Astrocyte (in vitro differentiated cells and primary cell): ENCODE results near the gene TLCD2. TPM values are rescaled to one million over a fixed set of nuclear protein-coding genes. Genes with fewer than 3 reads are reported as not detected.

ENCODE experiments used
- DNase-seq: peaks from one replicate; pipeline ENCODE4 v3.0.0-alpha.2; 2010; ENCODE audit warnings: low read depth
- FAIRE-seq: peaks from 2 replicates; lab custom pipeline; 2011; peaks lifted over from hg19 to GRCh38; lab: Jason Lieb, UNC
- H2AFZ ChIP-seq: 2 replicates; pipeline ENCODE4 v1.6.0; 2012; ENCODE audit warnings: low read depth, low read length, inconsistent platforms
- H3K27ac ChIP-seq: 2 replicates; pipeline ENCODE4 v1.5.1; 2011; ENCODE audit warnings: low read depth, low read length, inconsistent platforms
- H3K27me3 ChIP-seq: 2 replicates; pipeline ENCODE4 v1.6.0; 2011; ENCODE audit warnings: low read length, inconsistent platforms; ENCODE audit not compliant: insufficient read depth
- H3K36me3 ChIP-seq: 2 replicates; pipeline ENCODE4 v1.5.1; 2011; ENCODE audit warnings: low read length, inconsistent platforms; ENCODE audit not compliant: insufficient read depth
- H3K4me1 ChIP-seq: 2 replicates; pipeline ENCODE4 v1.5.1; 2011; ENCODE audit warnings: low read length, inconsistent platforms; ENCODE audit not compliant: insufficient read depth
- H3K4me2 ChIP-seq: 2 replicates; pipeline ENCODE4 v1.6.0; 2012; ENCODE audit warnings: low read length, inconsistent platforms
- H3K4me3 ChIP-seq: 2 replicates; pipeline ENCODE4 v1.5.1; 2011; ENCODE audit warnings: low read depth, mild to moderate bottlenecking, low read length, inconsistent platforms; ENCODE audit not compliant: insufficient read depth
- H3K79me2 ChIP-seq: 2 replicates; pipeline ENCODE4 v1.6.0; 2012; ENCODE audit warnings: mild to moderate bottlenecking, low read length, inconsistent platforms; ENCODE audit not compliant: insufficient read depth
- H3K9ac ChIP-seq: 2 replicates; pipeline ENCODE4 v1.6.0; 2012; ENCODE audit warnings: mild to moderate bottlenecking, low read length, inconsistent platforms
- H3K9me3 ChIP-seq: 2 replicates; pipeline ENCODE4 v1.5.1; 2012; ENCODE audit warnings: low read depth, mild to moderate bottlenecking, low read length, inconsistent platforms; ENCODE audit not compliant: insufficient read depth
- H4K20me1 ChIP-seq: 2 replicates; pipeline ENCODE4 v1.6.0; 2012; ENCODE audit warnings: low read length, inconsistent platforms; ENCODE audit not compliant: insufficient read depth
- H3K27ac Mint-ChIP-seq: one replicate; pipeline ENCODE4 v1.8.0; 2021; ENCODE audit warnings: mild to moderate bottlenecking, mixed read lengths; ENCODE audit not compliant: unreplicated experiment
- H3K27me3 Mint-ChIP-seq: one replicate; pipeline ENCODE4 v1.8.0; 2021; ENCODE audit warnings: low read depth, mixed read lengths; ENCODE audit not compliant: unreplicated experiment
- H3K36me3 Mint-ChIP-seq: one replicate; pipeline ENCODE4 v1.8.0; 2021; ENCODE audit warnings: low read depth, mixed read lengths; ENCODE audit not compliant: unreplicated experiment
- H3K4me1 Mint-ChIP-seq: one replicate; pipeline ENCODE4 v1.8.0; 2021; ENCODE audit warnings: low read depth, mixed read lengths; ENCODE audit not compliant: unreplicated experiment
- H3K4me3 Mint-ChIP-seq: one replicate; pipeline ENCODE4 v1.8.0; 2021; ENCODE audit warnings: mild to moderate bottlenecking, moderate library complexity, mixed read lengths; ENCODE audit not compliant: unreplicated experiment
- H3K9me3 Mint-ChIP-seq: one replicate; pipeline ENCODE4 v1.8.0; 2021; ENCODE audit warnings: mild to moderate bottlenecking, mixed read lengths; ENCODE audit not compliant: unreplicated experiment
- EZH2 ChIP-seq: IDR thresholded peaks from 2 replicates; pipeline ENCODE4 v1.6.1; 2012; ENCODE audit warnings: mild to moderate bottlenecking, low read length, inconsistent platforms; ENCODE audit not compliant: insufficient read depth
- total RNA-seq: library from RNA; stranded (reverse); gene quantifications from 2 replicates; pipeline ENCODE4 v1.2.1, GENCODE V29; 2021
- TF ChIP-seq, protein P1 (sequence below): IDR thresholded peaks from 2 replicates; pipeline ENCODE4 v1.5.1; 2011; ENCODE audit warnings: low read depth, mild to moderate bottlenecking, inconsistent platforms, low read length, moderate library complexity; ENCODE audit not compliant: insufficient read depth

TLCD2 gene
- total RNA-seq, 1 donor from 2014 or later = 6.0 TPM

DNA sequence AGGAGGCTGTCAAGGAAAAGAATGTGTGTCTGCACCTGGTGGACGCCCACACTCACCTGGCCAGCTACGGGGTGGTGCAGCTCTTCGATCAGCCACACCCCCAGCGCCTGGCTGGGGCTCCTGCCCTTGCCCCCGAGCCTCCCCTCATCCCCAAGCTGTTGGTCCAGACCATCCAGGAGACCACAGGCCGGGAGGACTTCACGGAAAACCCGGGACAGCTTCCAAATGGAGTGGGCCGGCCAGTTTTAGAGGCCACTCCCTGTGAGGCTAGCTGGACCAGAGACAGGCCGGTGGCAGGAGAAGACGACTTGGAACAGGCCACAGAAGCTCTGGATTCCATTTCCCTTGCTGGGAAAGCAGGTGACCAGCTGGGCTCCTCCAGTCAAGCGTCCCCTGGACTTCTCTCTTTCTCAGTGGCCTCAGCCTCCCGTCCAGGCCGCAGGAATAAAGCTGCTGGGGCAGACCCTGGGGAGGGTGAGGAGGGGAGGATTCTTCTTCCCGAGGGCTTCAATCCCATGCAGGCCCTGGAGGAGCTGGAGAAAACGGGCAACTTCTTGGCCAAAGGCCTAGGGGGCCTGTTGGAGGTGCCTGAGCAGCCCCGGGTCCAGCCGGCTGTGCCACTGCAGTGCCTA is 16.6 kb upstream of the TLCD2 start:
- H3K4me1 ChIP-seq = peaks cover 20% of the 10 kb centered on the region
- peaks cover 7% of the 10 kb centered on the region for H4K20me1 ChIP-seq
- no peaks in the 10 kb centered on the region for H3K36me3 ChIP-seq
- H2AFZ ChIP-seq = no peak overlapping the region
- no peak overlapping the region for H3K4me3 ChIP-seq
- Mint-ChIP-seq H3K27me3 (no peaks in the 10 kb centered on the region), H3K27ac (no peak overlapping the region), H3K4me1 (peaks cover 8% of the 10 kb centered on the region), H3K36me3 (peaks cover 9% of the 10 kb centered on the region), H3K9me3 (no peaks in the 10 kb centered on the region), H3K4me3 (no peak overlapping the region)
- H3K9me3 ChIP-seq = no peaks in the 10 kb centered on the region
- no peak overlapping the region for H3K27ac ChIP-seq
- no peaks in the 10 kb centered on the region for H3K27me3 ChIP-seq
- no peak for DNase-seq
- H3K79me2 ChIP-seq = peaks cover 31% of the 10 kb centered on the region
- TF ChIP-seq, protein P1, sequence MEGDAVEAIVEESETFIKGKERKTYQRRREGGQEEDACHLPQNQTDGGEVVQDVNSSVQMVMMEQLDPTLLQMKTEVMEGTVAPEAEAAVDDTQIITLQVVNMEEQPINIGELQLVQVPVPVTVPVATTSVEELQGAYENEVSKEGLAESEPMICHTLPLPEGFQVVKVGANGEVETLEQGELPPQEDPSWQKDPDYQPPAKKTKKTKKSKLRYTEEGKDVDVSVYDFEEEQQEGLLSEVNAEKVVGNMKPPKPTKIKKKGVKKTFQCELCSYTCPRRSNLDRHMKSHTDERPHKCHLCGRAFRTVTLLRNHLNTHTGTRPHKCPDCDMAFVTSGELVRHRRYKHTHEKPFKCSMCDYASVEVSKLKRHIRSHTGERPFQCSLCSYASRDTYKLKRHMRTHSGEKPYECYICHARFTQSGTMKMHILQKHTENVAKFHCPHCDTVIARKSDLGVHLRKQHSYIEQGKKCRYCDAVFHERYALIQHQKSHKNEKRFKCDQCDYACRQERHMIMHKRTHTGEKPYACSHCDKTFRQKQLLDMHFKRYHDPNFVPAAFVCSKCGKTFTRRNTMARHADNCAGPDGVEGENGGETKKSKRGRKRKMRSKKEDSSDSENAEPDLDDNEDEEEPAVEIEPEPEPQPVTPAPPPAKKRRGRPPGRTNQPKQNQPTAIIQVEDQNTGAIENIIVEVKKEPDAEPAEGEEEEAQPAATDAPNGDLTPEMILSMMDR = no peak
- no peak for TF ChIP-seq EZH2
- FAIRE-seq = no peak
- H3K4me2 ChIP-seq = no peak overlapping the region
- H3K9ac ChIP-seq = no peak overlapping the region

DNA sequence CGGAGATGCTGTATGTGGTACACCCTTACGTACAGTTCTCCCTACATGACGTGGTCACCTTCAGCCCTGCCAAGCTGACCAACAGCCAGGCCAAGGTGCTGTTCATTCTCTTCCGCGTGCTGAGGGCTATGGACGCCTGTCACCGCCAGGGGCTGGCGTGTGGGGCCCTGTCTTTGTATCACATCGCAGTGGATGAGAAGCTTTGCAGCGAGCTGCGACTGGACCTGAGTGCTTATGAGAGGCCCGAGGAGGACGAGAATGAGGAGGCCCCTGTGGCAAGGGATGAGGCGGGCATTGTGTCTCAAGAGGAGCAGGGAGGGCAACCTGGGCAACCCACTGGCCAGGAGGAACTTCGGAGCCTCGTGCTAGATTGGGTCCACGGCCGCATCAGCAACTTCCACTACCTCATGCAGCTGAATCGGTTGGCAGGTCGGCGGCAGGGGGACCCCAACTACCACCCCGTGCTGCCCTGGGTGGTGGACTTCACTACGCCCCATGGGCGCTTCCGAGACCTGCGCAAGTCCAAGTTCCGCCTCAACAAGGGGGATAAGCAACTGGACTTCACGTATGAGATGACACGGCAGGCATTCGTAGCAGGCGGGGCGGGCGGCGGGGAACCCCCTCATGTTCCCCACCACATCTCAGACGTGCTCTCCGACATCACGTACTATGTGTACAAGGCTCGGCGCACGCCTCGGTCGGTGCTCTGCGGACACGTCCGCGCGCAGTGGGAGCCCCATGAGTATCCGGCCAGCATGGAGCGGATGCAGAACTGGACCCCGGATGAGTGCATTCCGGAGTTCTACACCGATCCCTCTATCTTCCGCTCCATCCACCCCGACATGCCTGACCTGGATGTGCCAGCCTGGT is 15.7 kb upstream of the TLCD2 start:
- no peaks in the 10 kb centered on the region for H3K36me3 ChIP-seq
- H3K27ac Mint-ChIP-seq = peak overlapping the region; percentile 50
- no peaks in the 10 kb centered on the region for H3K27me3 Mint-ChIP-seq
- H3K9me3 ChIP-seq = no peaks in the 10 kb centered on the region
- H3K4me3 ChIP-seq = no peak overlapping the region
- TF ChIP-seq, protein P1 = no peak
- TF ChIP-seq EZH2 = no peak
- H3K9me3 Mint-ChIP-seq = no peaks in the 10 kb centered on the region
- H3K27me3 ChIP-seq = no peaks in the 10 kb centered on the region
- H3K9ac ChIP-seq = no peak overlapping the region
- H3K4me1 ChIP-seq = peaks cover 20% of the 10 kb centered on the region
- peak overlapping the region; percentile 89 for H3K4me2 ChIP-seq
- no peak for DNase-seq
- peaks cover 31% of the 10 kb centered on the region for H3K79me2 ChIP-seq
- peak overlapping the region; percentile 79 for H3K4me3 Mint-ChIP-seq
- H2AFZ ChIP-seq = no peak overlapping the region
- no peak for FAIRE-seq
- H4K20me1 ChIP-seq = peaks cover 7% of the 10 kb centered on the region
- peaks cover 8% of the 10 kb centered on the region for H3K4me1 Mint-ChIP-seq
- H3K27ac ChIP-seq = no peak overlapping the region
- H3K36me3 Mint-ChIP-seq = peaks cover 9% of the 10 kb centered on the region
